ENCODE results near the gene PIK3R1. TPM values are rescaled to one million over a fixed set of nuclear protein-coding genes. Genes with fewer than 3 reads are reported as not detected.

The PIK3R1 gene
- total RNA-seq, 1 experiment from 2014 or later: 47.8 TPM

GRCh38 chr5:68247627-68248026 lies 32.1 kb downstream of the PIK3R1 start:
- no peak for DNase-seq
- peaks cover 34% of the 10 kb centered on the region for H3K4me1 Mint-ChIP-seq (ENCODE audit: low read depth, unreplicated experiment)
- no peaks in the 10 kb centered on the region for H3K9me3 ChIP-seq
- H3K9me3 Mint-ChIP-seq (ENCODE audit: unreplicated experiment): no peaks in the 10 kb centered on the region
- H3K4me3 ChIP-seq (ENCODE audit: low read depth, low read length): no peak overlapping the region
- BruUV-seq (replicated peaks): no TSS peak
- peaks cover 9% of the 10 kb centered on the region for H3K36me3 Mint-ChIP-seq (ENCODE audit: insufficient read depth, unreplicated experiment)
- no peak overlapping the region for H3K4me3 Mint-ChIP-seq (ENCODE audit: unreplicated experiment)
- CTCF ChIA-PET: no interaction called here
- H3K4me1 ChIP-seq: 0 out of 2 replicates have a peak, but pooled peaks cover 8% of the 10 kb centered on the region
- H3K27me3 ChIP-seq (replicated peaks; ENCODE audit: control insufficient read depth, insufficient read depth, low read length): no peaks in the 10 kb centered on the region
- intact Hi-C loops (cut with micrococcal nuclease; ENCODE audit: unreplicated experiment): no loop called here
- no peak for TF ChIP-seq CTCF (IDR thresholded peaks at IDR 0.05; ENCODE audit: insufficient read depth in 1 of 2, low read depth in 1 of 2, low read length in 1 of 2, severe bottlenecking in 1 of 2, unreplicated experiment in 1 of 2)
- POLR2A ChIA-PET: no interaction called here
- no peaks in the 10 kb centered on the region for H3K27me3 Mint-ChIP-seq (ENCODE audit: insufficient read depth, unreplicated experiment)
- H3K36me3 ChIP-seq (ENCODE audit: control insufficient read depth, insufficient read depth, low read length): peaks cover 1% of the 10 kb centered on the region; the same call in 1 of the 2 replicates
- H3K27ac Mint-ChIP-seq (ENCODE audit: unreplicated experiment): no peak overlapping the region

GRCh38 chr5:68248896-68249295 lies 33.3 kb downstream of the PIK3R1 start:
- CTCF ChIA-PET: no interaction called here
- no TSS peak for BruUV-seq (replicated peaks)
- no peak overlapping the region for H3K4me3 ChIP-seq (ENCODE audit: low read depth, low read length)
- no peaks in the 10 kb centered on the region for H3K27me3 ChIP-seq (replicated peaks; ENCODE audit: control insufficient read depth, insufficient read depth, low read length)
- 0 out of 2 replicates have a peak, but pooled peaks cover 8% of the 10 kb centered on the region for H3K4me1 ChIP-seq
- intact Hi-C loops (cut with micrococcal nuclease; ENCODE audit: unreplicated experiment): no loop called here
- POLR2A ChIA-PET: no interaction called here
- no peaks in the 10 kb centered on the region for H3K9me3 Mint-ChIP-seq (ENCODE audit: unreplicated experiment)
- no peak for DNase-seq
- H3K4me3 Mint-ChIP-seq (ENCODE audit: unreplicated experiment): no peak overlapping the region
- H3K27me3 Mint-ChIP-seq (ENCODE audit: insufficient read depth, unreplicated experiment): no peaks in the 10 kb centered on the region
- H3K9me3 ChIP-seq: no peaks in the 10 kb centered on the region
- no peak overlapping the region for H3K27ac Mint-ChIP-seq (ENCODE audit: unreplicated experiment)
- TF ChIP-seq CTCF (IDR thresholded peaks at IDR 0.05; ENCODE audit: insufficient read depth in 1 of 2, low read depth in 1 of 2, low read length in 1 of 2, severe bottlenecking in 1 of 2, unreplicated experiment in 1 of 2): no peak
- H3K4me1 Mint-ChIP-seq (ENCODE audit: low read depth, unreplicated experiment): peaks cover 34% of the 10 kb centered on the region
- H3K36me3 Mint-ChIP-seq (ENCODE audit: insufficient read depth, unreplicated experiment): peaks cover 6% of the 10 kb centered on the region
- no peaks in the 10 kb centered on the region for H3K36me3 ChIP-seq (ENCODE audit: control insufficient read depth, insufficient read depth, low read length)

- Mint-ChIP-seq H3K4me3 (ENCODE audit: unreplicated experiment) (no peak overlapping the region), H3K4me1 (ENCODE audit: low read depth, unreplicated experiment) (peaks cover 34% of the 10 kb centered on the region), H3K9me3 (ENCODE audit: unreplicated experiment) (no peaks in the 10 kb centered on the region), H3K27ac (ENCODE audit: unreplicated experiment) (no peak overlapping the region), H3K27me3 (ENCODE audit: insufficient read depth, unreplicated experiment) (no peaks in the 10 kb centered on the region), H3K36me3 (ENCODE audit: insufficient read depth, unreplicated experiment) (peaks cover 12% of the 10 kb centered on the region)
- DNase-seq: no peak
- H3K4me1 ChIP-seq: 0 out of 2 replicates have a peak, but pooled peaks cover 8% of the 10 kb centered on the region
- no peaks in the 10 kb centered on the region for H3K36me3 ChIP-seq (ENCODE audit: control insufficient read depth, insufficient read depth, low read length)
- TF ChIP-seq CTCF (IDR thresholded peaks at IDR 0.05; ENCODE audit: insufficient read depth in 1 of 2, low read depth in 1 of 2, low read length in 1 of 2, severe bottlenecking in 1 of 2, unreplicated experiment in 1 of 2): no peak
- no peaks in the 10 kb centered on the region for H3K27me3 ChIP-seq (replicated peaks; ENCODE audit: control insufficient read depth, insufficient read depth, low read length)
- no peak overlapping the region for H3K4me3 ChIP-seq (ENCODE audit: low read depth, low read length)
- intact Hi-C loops (cut with micrococcal nuclease; ENCODE audit: unreplicated experiment): no loop called here
- BruUV-seq (replicated peaks): no TSS peak
- ChIA-PET POLR2A (no interaction called here), CTCF (interaction anchor here (0.5 kb wide), 1 partner anchor 306 kb away, joined by 3 read pairs; no protein-coding TSS in a partner anchor)
- no peaks in the 10 kb centered on the region for H3K9me3 ChIP-seq
These were observed 34.0 kb downstream of the PIK3R1 start for GRCh38 chr5:68249520-68249919.
